ENCODE data around the gene CFAP69.

- TF ChIP-seq TAF1 (IDR thresholded peaks at IDR 0.05; ENCODE audit: borderline replicate concordance, insufficient read depth, low read length) (no peak), SIN3A (IDR thresholded peaks at IDR 0.05; ENCODE audit: borderline replicate concordance, insufficient read depth, low read length) (no peak), POLR2AphosphoS5 (IDR thresholded peaks at IDR 0.05; ENCODE audit: low read depth, low read length) (no peak), REST (IDR thresholded peaks at IDR 0.05; ENCODE audit: insufficient read depth in 1 of 2, low read depth in 2 of 2, low read length in 2 of 2) (no peak)
Observed at GRCh38 chr7:90274161-90274560, 29.2 kb downstream of the CFAP69 start.
